GM23338 (cell line): ENCODE data around the gene RFXANK. TPM values are rescaled to one million over a fixed set of nuclear protein-coding genes. Genes with fewer than 3 reads are reported as not detected.

Source experiments
- ATAC-seq: fragments of 200-7000 bp; cut with Tn5 transposase; 3 replicates; pipeline ENCODE4 v1.9.1; 2020
- DNase-seq: peaks from one replicate; pipeline ENCODE4 v3.0.0-alpha.2; 2015; ENCODE audit warnings: low spot score
- H2AFZ ChIP-seq: fragments of 200-600 bp; sonication (generic); 2 replicates; pipeline ENCODE4 v1.8.0; 2016; ENCODE audit warnings: antibody characterized with exemption, mild to moderate bottlenecking, moderate library complexity
- H3F3A ChIP-seq: fragments of 200-600 bp; sonication (generic); replicated peaks from 2 replicates; pipeline ENCODE4 v1.8.0; 2017; ENCODE audit warnings: antibody characterized with exemption, mixed run types, low read depth
- H3K27ac ChIP-seq: fragments of 200-600 bp; sonication (generic); 2 replicates; pipeline ENCODE4 v1.6.1; 2016; ENCODE audit warnings: low read depth
- H3K27me3 ChIP-seq: fragments of 200-600 bp; sonication (generic); 2 replicates; pipeline ENCODE4 v1.8.0; 2016; ENCODE audit warnings: mild to moderate bottlenecking, mixed run types, moderate library complexity; ENCODE audit not compliant: insufficient read depth
- H3K36me3 ChIP-seq: fragments of 200-600 bp; sonication (generic); 2 replicates; pipeline ENCODE4 v1.8.0; 2016; ENCODE audit warnings: mild to moderate bottlenecking; ENCODE audit not compliant: insufficient read depth
- H3K4me1 ChIP-seq: fragments of 200-600 bp; sonication (generic); 2 replicates; pipeline ENCODE4 v1.8.0; 2016; ENCODE audit warnings: mild to moderate bottlenecking, moderate library complexity; ENCODE audit not compliant: insufficient read depth
- H3K4me2 ChIP-seq: fragments of 200-600 bp; sonication (generic); 2 replicates; pipeline ENCODE4 v1.7.1; 2017; ENCODE audit warnings: mixed run types
- H3K4me3 ChIP-seq: fragments of 200-600 bp; sonication (generic); 2 replicates; pipeline ENCODE4 v1.6.1; 2016; ENCODE audit warnings: mixed run types
- H3K79me2 ChIP-seq: fragments of 200-600 bp; sonication (generic); replicated peaks from 2 replicates; pipeline ENCODE4 v1.8.0; 2017; ENCODE audit warnings: mild to moderate bottlenecking; ENCODE audit not compliant: insufficient read depth
- H3K9me2 ChIP-seq: fragments of 200-600 bp; sonication (generic); 2 replicates; pipeline ENCODE4 v1.8.0; 2017; ENCODE audit not compliant: insufficient read depth
- H4K20me1 ChIP-seq: fragments of 200-600 bp; sonication (generic); replicated peaks from 2 replicates; pipeline ENCODE4 v1.8.0; 2017; ENCODE audit warnings: mild to moderate bottlenecking; ENCODE audit not compliant: insufficient read depth
- H3K27ac Mint-ChIP-seq: 2 replicates; pipeline ENCODE4 v1.8.0; 2020; ENCODE audit warnings: inconsistent platforms, mild to moderate bottlenecking, moderate library complexity, mixed read lengths
- H3K27me3 Mint-ChIP-seq: 3 replicates; pipeline ENCODE4 v1.8.0; 2022; ENCODE audit warnings: low read depth, mild to moderate bottlenecking, moderate library complexity, mixed read lengths, inconsistent platforms; ENCODE audit not compliant: insufficient read depth, poor library complexity
- H3K36me3 Mint-ChIP-seq: 3 replicates; pipeline ENCODE4 v1.8.0; 2021; ENCODE audit warnings: low read depth, mild to moderate bottlenecking, inconsistent platforms, moderate library complexity, mixed read lengths
- H3K4me1 Mint-ChIP-seq: 3 replicates; pipeline ENCODE4 v1.8.0; 2020; ENCODE audit warnings: mild to moderate bottlenecking, inconsistent platforms, mixed read lengths
- H3K4me3 Mint-ChIP-seq: 3 replicates; pipeline ENCODE4 v1.8.0; 2021; ENCODE audit warnings: moderate library complexity, mild to moderate bottlenecking, inconsistent platforms, mixed read lengths
- H3K9me3 Mint-ChIP-seq: 3 replicates; pipeline ENCODE4 v1.8.0; 2020; ENCODE audit warnings: moderate library complexity, mild to moderate bottlenecking, inconsistent platforms, mixed read lengths
- CREB1 ChIP-seq: fragments of 250-450 bp; sonication (Bioruptor Pico); IDR thresholded peaks from 2 replicates; pipeline ENCODE4 v1.5.0; 2020; ENCODE audit warnings: low read depth, mild to moderate bottlenecking, moderate library complexity
- EZH2phosphoT487 ChIP-seq: fragments of 200-600 bp; sonication (generic); IDR thresholded peaks from one replicate; pipeline ENCODE4 v1.8.1; 2018; ENCODE audit warnings: antibody characterized with exemption; ENCODE audit not compliant: unreplicated experiment
- JUNB ChIP-seq: IDR thresholded peaks from one replicate; pipeline ENCODE4 v1.6.1; 2016; ENCODE audit warnings: antibody characterized with exemption; ENCODE audit not compliant: unreplicated experiment
- POLR2AphosphoS5 ChIP-seq: IDR thresholded peaks from 2 replicates; pipeline ENCODE4 v1.6.1; 2016; ENCODE audit warnings: antibody characterized with exemption, low read depth
- REST ChIP-seq: IDR thresholded peaks from one replicate; pipeline ENCODE4 v1.6.1; 2018; ENCODE audit warnings: antibody characterized with exemption; ENCODE audit not compliant: unreplicated experiment
- STAT1 ChIP-seq: IDR thresholded peaks from one replicate; pipeline ENCODE4 v1.6.1; 2016; ENCODE audit warnings: antibody characterized with exemption; ENCODE audit not compliant: unreplicated experiment
- ZNF114 ChIP-seq: fragments of 250-450 bp; sonication (Bioruptor Pico); IDR thresholded peaks from 2 replicates; pipeline ENCODE4 v1.5.0; 2020; ENCODE audit warnings: mild to moderate bottlenecking, moderate library complexity
- ZNF331 ChIP-seq: fragments of 250-450 bp; sonication (Bioruptor Pico); IDR thresholded peaks from 2 replicates; pipeline ENCODE4 v1.5.0; 2020; ENCODE audit warnings: low read depth, mild to moderate bottlenecking, moderate library complexity
- polyA plus RNA-seq: library from polyadenylated mRNA; unstranded; fragments of >200 nt; fragmentation: Nextera tagmentation; extraction: Ambion mirVana; gene quantifications from 2 replicates; pipeline ENCODE4 v1.2.1, GENCODE V29; 2016
- total RNA-seq: library from RNA; depleted of rRNA; stranded (reverse); fragments of >200 nt; shearing (Covaris generic); gene quantifications from 2 replicates; pipeline ENCODE4 v1.2.3, GENCODE V29; 2014
- TF ChIP-seq, protein P1 (sequence below): IDR thresholded peaks from 2 replicates; pipeline ENCODE4 v1.6.1; 2016; ENCODE audit warnings: antibody characterized with exemption
- TF ChIP-seq, protein P2 (sequence below), 2 experiments: fragments of 200-600 bp in 1 of 2; sonication (generic) in 1 of 2; conservative IDR thresholded peaks; 2 replicates each; pipeline versions ENCODE4 v1.5.1 to v1.6.1; 2016 to 2017; ENCODE audit warnings: antibody characterized with exemption in 2 of 2, low read depth in 2 of 2, mild to moderate bottlenecking in 2 of 2, moderate library complexity in 1 of 2

Gene RFXANK
- total and polyA plus RNA-seq, 2 experiments from 2014 or later: 54.3 to 124 TPM

DNA sequence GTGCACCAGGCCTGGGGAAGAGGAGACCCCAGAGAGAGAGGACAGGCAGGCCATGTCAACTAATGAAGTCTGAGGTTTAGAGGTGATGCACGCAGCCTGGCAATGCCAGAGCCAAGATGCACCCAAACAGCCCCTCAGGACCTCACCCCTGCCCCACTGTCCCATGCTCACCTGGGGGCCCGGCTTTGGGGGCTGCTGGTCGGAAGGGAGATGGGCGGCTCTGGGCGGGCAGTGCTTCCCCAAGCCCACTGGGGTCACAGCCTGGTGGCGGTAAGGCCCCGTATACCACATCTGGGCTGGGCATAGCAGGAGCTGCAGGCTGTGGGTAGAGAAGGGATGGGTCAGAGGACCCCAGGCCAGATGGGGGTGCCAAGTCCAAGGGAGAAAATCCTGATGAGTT is 45.2 kb upstream of the RFXANK start (continued):
- no peak for TF ChIP-seq REST
- TF ChIP-seq STAT1: no peak
- TF ChIP-seq, protein P1, sequence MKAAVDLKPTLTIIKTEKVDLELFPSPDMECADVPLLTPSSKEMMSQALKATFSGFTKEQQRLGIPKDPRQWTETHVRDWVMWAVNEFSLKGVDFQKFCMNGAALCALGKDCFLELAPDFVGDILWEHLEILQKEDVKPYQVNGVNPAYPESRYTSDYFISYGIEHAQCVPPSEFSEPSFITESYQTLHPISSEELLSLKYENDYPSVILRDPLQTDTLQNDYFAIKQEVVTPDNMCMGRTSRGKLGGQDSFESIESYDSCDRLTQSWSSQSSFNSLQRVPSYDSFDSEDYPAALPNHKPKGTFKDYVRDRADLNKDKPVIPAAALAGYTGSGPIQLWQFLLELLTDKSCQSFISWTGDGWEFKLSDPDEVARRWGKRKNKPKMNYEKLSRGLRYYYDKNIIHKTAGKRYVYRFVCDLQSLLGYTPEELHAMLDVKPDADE: no peak
- TF ChIP-seq JUNB: no peak
- no peak for TF ChIP-seq EZH2phosphoT487
- TF ChIP-seq CREB1: no peak
- TF ChIP-seq, protein P2, sequence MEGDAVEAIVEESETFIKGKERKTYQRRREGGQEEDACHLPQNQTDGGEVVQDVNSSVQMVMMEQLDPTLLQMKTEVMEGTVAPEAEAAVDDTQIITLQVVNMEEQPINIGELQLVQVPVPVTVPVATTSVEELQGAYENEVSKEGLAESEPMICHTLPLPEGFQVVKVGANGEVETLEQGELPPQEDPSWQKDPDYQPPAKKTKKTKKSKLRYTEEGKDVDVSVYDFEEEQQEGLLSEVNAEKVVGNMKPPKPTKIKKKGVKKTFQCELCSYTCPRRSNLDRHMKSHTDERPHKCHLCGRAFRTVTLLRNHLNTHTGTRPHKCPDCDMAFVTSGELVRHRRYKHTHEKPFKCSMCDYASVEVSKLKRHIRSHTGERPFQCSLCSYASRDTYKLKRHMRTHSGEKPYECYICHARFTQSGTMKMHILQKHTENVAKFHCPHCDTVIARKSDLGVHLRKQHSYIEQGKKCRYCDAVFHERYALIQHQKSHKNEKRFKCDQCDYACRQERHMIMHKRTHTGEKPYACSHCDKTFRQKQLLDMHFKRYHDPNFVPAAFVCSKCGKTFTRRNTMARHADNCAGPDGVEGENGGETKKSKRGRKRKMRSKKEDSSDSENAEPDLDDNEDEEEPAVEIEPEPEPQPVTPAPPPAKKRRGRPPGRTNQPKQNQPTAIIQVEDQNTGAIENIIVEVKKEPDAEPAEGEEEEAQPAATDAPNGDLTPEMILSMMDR (conservative IDR thresholded peaks at IDR 0.05; ENCODE audit: low read depth in 2 of 2): no peak

GRCh38 chr19:19147344-19147743 is 44.7 kb upstream of the RFXANK start:
- Mint-ChIP-seq H3K9me3 (no peaks in the 10 kb centered on the region), H3K4me3 (no peak overlapping the region), H3K4me1 (no peaks in the 10 kb centered on the region), H3K27me3 (peaks cover 15% of the 10 kb centered on the region), H3K27ac (no peak overlapping the region), H3K36me3 (peaks cover 8% of the 10 kb centered on the region; the same call in 2 of the 3 replicates)
- no peaks in the 10 kb centered on the region for H4K20me1 ChIP-seq
- no peak overlapping the region for H3K4me2 ChIP-seq
- H3K36me3 ChIP-seq: no peaks in the 10 kb centered on the region
- DNase-seq (no peak), ATAC-seq (no peak)
- no peak overlapping the region for H3K4me3 ChIP-seq
- H3K79me2 ChIP-seq: no peaks in the 10 kb centered on the region
- no peaks in the 10 kb centered on the region for H3F3A ChIP-seq
- H3K27ac ChIP-seq: no peak overlapping the region
- no peak overlapping the region for H2AFZ ChIP-seq
- H3K4me1 ChIP-seq: no peaks in the 10 kb centered on the region
- no peaks in the 10 kb centered on the region for H3K9me2 ChIP-seq
- no peaks in the 10 kb centered on the region for H3K27me3 ChIP-seq
- no peak for TF ChIP-seq ZNF114 (CRISPR knock-in tag)
- no peak for TF ChIP-seq JUNB
- TF ChIP-seq POLR2AphosphoS5: no peak
- TF ChIP-seq, protein P1: no peak
- TF ChIP-seq CREB1: no peak
- no peak for TF ChIP-seq ZNF331 (CRISPR knock-in tag)
- TF ChIP-seq REST: no peak
